Measurements from ENCODE around the gene MYCN. TPM values are rescaled to one million over a fixed set of nuclear protein-coding genes. Genes with fewer than 3 reads are reported as not detected.

Gene MYCN
- total and polyA plus RNA-seq, 2 of the 8 experiments (the other 6 are each of a cell fraction or from before 2014, with no cell fraction given), result 87.8 to 137 TPM

DNA sequence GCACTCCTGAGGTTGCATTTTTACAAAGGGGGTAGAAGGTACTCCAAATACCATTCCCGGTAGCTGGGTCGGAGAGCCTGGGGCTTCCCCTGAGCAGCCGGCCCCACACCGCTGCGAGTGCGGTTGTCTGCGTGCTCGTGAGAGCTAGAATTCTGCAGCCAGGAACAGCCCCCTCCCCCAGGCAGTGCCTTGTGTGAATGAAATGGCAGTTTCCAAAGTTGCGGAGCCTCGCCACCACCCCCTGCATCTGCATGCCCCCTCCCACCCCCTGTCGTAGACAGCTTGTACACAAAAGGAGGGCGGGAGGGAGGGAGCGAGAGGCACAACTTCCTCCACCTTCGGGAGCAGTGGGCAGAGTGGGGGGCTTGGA lies 1.1 kb downstream of the MYCN start:
- ChIA-PET POLR2A (ENCODE audit: partially characterized antibody) (interaction anchor here (0.7 to 4.4 kb wide), 10 partner anchors 9 to 333 kb away, joined by 3 to 46 read pairs (median 4); no protein-coding TSS in a partner anchor), CTCF (ENCODE audit: partially characterized antibody) (interaction anchor here (0.5 to 5.6 kb wide), 24 partner anchors 14 to 1628 kb away, joined by 3 to 54 read pairs (median 5); no protein-coding TSS in a partner anchor)
- TF ChIP-seq, protein P1, sequence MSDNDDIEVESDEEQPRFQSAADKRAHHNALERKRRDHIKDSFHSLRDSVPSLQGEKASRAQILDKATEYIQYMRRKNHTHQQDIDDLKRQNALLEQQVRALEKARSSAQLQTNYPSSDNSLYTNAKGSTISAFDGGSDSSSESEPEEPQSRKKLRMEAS (IDR thresholded peaks at IDR 0.05), result 0 out of 2 replicates have a peak, but pooled peaks have one; percentile 35
- TF ChIP-seq, protein P2, sequence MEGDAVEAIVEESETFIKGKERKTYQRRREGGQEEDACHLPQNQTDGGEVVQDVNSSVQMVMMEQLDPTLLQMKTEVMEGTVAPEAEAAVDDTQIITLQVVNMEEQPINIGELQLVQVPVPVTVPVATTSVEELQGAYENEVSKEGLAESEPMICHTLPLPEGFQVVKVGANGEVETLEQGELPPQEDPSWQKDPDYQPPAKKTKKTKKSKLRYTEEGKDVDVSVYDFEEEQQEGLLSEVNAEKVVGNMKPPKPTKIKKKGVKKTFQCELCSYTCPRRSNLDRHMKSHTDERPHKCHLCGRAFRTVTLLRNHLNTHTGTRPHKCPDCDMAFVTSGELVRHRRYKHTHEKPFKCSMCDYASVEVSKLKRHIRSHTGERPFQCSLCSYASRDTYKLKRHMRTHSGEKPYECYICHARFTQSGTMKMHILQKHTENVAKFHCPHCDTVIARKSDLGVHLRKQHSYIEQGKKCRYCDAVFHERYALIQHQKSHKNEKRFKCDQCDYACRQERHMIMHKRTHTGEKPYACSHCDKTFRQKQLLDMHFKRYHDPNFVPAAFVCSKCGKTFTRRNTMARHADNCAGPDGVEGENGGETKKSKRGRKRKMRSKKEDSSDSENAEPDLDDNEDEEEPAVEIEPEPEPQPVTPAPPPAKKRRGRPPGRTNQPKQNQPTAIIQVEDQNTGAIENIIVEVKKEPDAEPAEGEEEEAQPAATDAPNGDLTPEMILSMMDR (IDR thresholded peaks at IDR 0.05; ENCODE audit: control extremely low read depth in 1 of 3, insufficient read depth in 1 of 3, low read depth in 1 of 3, low read length in 3 of 3), result no peak
- TF ChIP-seq CTBP2 (IDR thresholded peaks at IDR 0.05; ENCODE audit: borderline replicate concordance, insufficient read depth, insufficient read length, low read length) (no peak), BCL11A (IDR thresholded peaks at IDR 0.05; ENCODE audit: low read depth in 2 of 2, low read length in 2 of 2) (no peak), CHD1 (IDR thresholded peaks at IDR 0.05; ENCODE audit: low read depth, low read length) (no peak), KDM1A (IDR thresholded peaks at IDR 0.05; ENCODE audit: borderline replicate concordance, low read length) (no peak), SIN3A (conservative IDR thresholded peaks at IDR 0.05 in 1 of 2, IDR thresholded peaks at IDR 0.05 in 1 of 2; ENCODE audit: low read depth in 1 of 2, low read length in 2 of 2) (peak in 1 of 2 experiments; percentile 44; a peak in 2 of 4 replicates), CBX5 (IDR thresholded peaks at IDR 0.05; ENCODE audit: low read depth, low read length) (no peak), SAP30 (IDR thresholded peaks at IDR 0.05; ENCODE audit: insufficient read depth, insufficient replicate concordance, low read length) (peak; percentile 27)

More for the DNA sequence above, 1.1 kb downstream of the MYCN start:
- H3K4me2 ChIP-seq (ENCODE audit: insufficient read depth in 1 of 2, low read depth in 2 of 2, low read length in 2 of 2), result peak overlapping the region; percentile 79
- no peak overlapping the region for H2BK12ac ChIP-seq (ENCODE audit: low read depth, low read length)
- H4K8ac ChIP-seq (ENCODE audit: extremely low read depth, insufficient read depth, low read length), result no peak overlapping the region
- no peak overlapping the region for H2BK20ac ChIP-seq (ENCODE audit: low read length)
- no peak overlapping the region for H4K91ac ChIP-seq (replicated peaks; ENCODE audit: insufficient read length, low read length)
- no peak overlapping the region for H2BK120ac ChIP-seq (replicated peaks; ENCODE audit: low read depth, low read length)
- peak overlapping the region; percentile 86 to 97 (median 94) for H3K4me3 ChIP-seq (ENCODE audit: extremely low read depth in 1 of 4, insufficient read depth in 2 of 4, low read depth in 3 of 4, low read length in 4 of 4)
- peaks cover 38 to 61% of the 10 kb centered on the region in 2 experiments for H3K79me2 ChIP-seq (ENCODE audit: control insufficient read depth in 1 of 2, insufficient read depth in 2 of 2, low read length in 2 of 2)
- peak overlapping the region; percentile 69; the same call in 1 of the 2 replicates for H3K27ac ChIP-seq (ENCODE audit: low read depth, low read length)
- peaks cover 9 to 28% (median 14%) of the 10 kb centered on the region in 4 experiments; a peak in 6 of 7 replicates for H3K4me1 ChIP-seq (replicated peaks in 1 of 4; ENCODE audit: control insufficient read depth in 3 of 4, insufficient read depth in 4 of 4, low read length in 3 of 4)
- peaks cover 11 to 44% (median 26%) of the 10 kb centered on the region in 4 experiments for H3K36me3 ChIP-seq (ENCODE audit: control insufficient read depth in 2 of 4, insufficient read depth in 4 of 4, low read length in 3 of 4)
- H3K56ac ChIP-seq (replicated peaks; ENCODE audit: insufficient read length, low read depth, low read length), result peak overlapping the region; percentile 81
- WGBS, 2 experiments (ENCODE audit: extremely low coverage in 1 of 2, insufficient coverage in 1 of 2, insufficient read length in 1 of 2, insufficient replicate concordance in 2 of 2, low coverage in 1 of 2, low lambda C conversion rate in 2 of 2, missing lambda C conversion rate in 1 of 2), result 1% methylated on average over 9 of the region's 14 CpGs; no CpG with 5 or more reads in 1 of the 2 experiments
- peak overlapping the region; percentile 92; the same call in 1 of the 2 replicates for H2BK5ac ChIP-seq (ENCODE audit: low read depth, low read length)
- H3K23me2 ChIP-seq (ENCODE audit: low read depth, low read length), result peaks cover 15% of the 10 kb centered on the region
- H2AK5ac ChIP-seq (ENCODE audit: low read depth, low read length), result no peak overlapping the region
- H4K5ac ChIP-seq (ENCODE audit: insufficient read length, low read depth, low read length), result peak overlapping the region; percentile 47
- H3K14ac ChIP-seq (ENCODE audit: insufficient read length), result no peak overlapping the region
- peak overlapping the region in 3 of 4 experiments; percentile 79 to 84 (median 79); a peak in 6 of 7 replicates for H3K9ac ChIP-seq (replicated peaks in 1 of 4; ENCODE audit: extremely low read depth in 1 of 4, low read depth in 3 of 4, low read length in 3 of 4)
- peaks cover 26 to 28% of the 10 kb centered on the region in 2 experiments for H4K20me1 ChIP-seq (replicated peaks in 1 of 2; ENCODE audit: control insufficient read depth in 1 of 2, insufficient read depth in 2 of 2, low read length in 2 of 2)
- H3K9me3 ChIP-seq (ENCODE audit: insufficient read depth in 2 of 2, low read depth in 1 of 2, low read length in 1 of 2), result no peaks in the 10 kb centered on the region
- peaks cover 3% of the 10 kb centered on the region; the same call in 1 of the 2 replicates for H3K79me1 ChIP-seq (ENCODE audit: low read depth, low read length)
- no peak overlapping the region for H2AFZ ChIP-seq (ENCODE audit: low read length)
- H3K27me3 ChIP-seq (replicated peaks in 1 of 4; ENCODE audit: control insufficient read depth in 3 of 4, extremely low read depth in 1 of 4, insufficient read depth in 3 of 4, low read length in 3 of 4), result no peaks in the 10 kb centered on the region
- FAIRE-seq (no peak), DNase-seq (ENCODE audit: low read depth in 1 of 2, low spot score in 2 of 2) (peak; percentile 64 to 74)
- H3K18ac ChIP-seq (ENCODE audit: extremely low read depth, low read length), result peak overlapping the region; percentile 54; the same call in 1 of the 2 replicates
- no peak overlapping the region for H3K23ac ChIP-seq (ENCODE audit: insufficient read length)
- no peak overlapping the region for H3K4ac ChIP-seq (replicated peaks; ENCODE audit: insufficient read length, low read depth, low read length)
- H2BK15ac ChIP-seq (ENCODE audit: low read length), result no peak overlapping the region
